Endodermal cell (in vitro differentiated cells): ENCODE data around the gene MNT. TPM values are rescaled to one million over a fixed set of nuclear protein-coding genes. Genes with fewer than 3 reads are reported as not detected.
A peak's percentile ranks its signal among the peaks of the same experiment; 100 is the strongest.

Experiments used
- DNase-seq: peaks from one replicate; pipeline ENCODE4 v3.0.0-alpha.2; 2017
- H3K27ac ChIP-seq: 2 replicates; pipeline ENCODE4 v1.5.1; 2013; ENCODE audit warnings: mild to moderate bottlenecking, low read depth, low read length, moderate library complexity
- H3K27me3 ChIP-seq: 2 replicates; pipeline ENCODE4 v1.6.1; 2013; ENCODE audit warnings: mild to moderate bottlenecking, low read length, moderate library complexity; ENCODE audit not compliant: insufficient read depth, control insufficient read depth, poor library complexity, severe bottlenecking
- H3K36me3 ChIP-seq: 2 replicates; pipeline ENCODE4 v1.7.0; 2013; ENCODE audit warnings: mild to moderate bottlenecking, low read length, moderate library complexity; ENCODE audit not compliant: control insufficient read depth, insufficient read depth
- H3K4me1 ChIP-seq: one replicate; pipeline ENCODE4 v1.7.0; 2013; ENCODE audit warnings: low read length; ENCODE audit not compliant: control insufficient read depth, insufficient read depth
- H3K4me3 ChIP-seq: 2 replicates; pipeline ENCODE4 v1.5.1; 2013; ENCODE audit warnings: mild to moderate bottlenecking, low read length, moderate library complexity
- H3K9ac ChIP-seq: 2 replicates; pipeline ENCODE4 v1.6.1; 2013; ENCODE audit warnings: mild to moderate bottlenecking, low read length, moderate library complexity; ENCODE audit not compliant: poor library complexity, severe bottlenecking; ENCODE audit errors: extremely low read depth
- H3K9me3 ChIP-seq: 2 replicates; pipeline ENCODE4 v1.6.1; 2013; ENCODE audit warnings: mild to moderate bottlenecking, low read length, moderate library complexity; ENCODE audit not compliant: control insufficient read depth
- H3K27ac Mint-ChIP-seq: 2 replicates; pipeline ENCODE4 v1.8.0; 2020; ENCODE audit warnings: mixed read lengths
- H3K27me3 Mint-ChIP-seq: 2 replicates; pipeline ENCODE4 v1.8.0; 2021; ENCODE audit warnings: mild to moderate bottlenecking, mixed read lengths; ENCODE audit not compliant: insufficient read depth
- H3K36me3 Mint-ChIP-seq: 2 replicates; pipeline ENCODE4 v1.8.0; 2020; ENCODE audit warnings: low read depth, mixed read lengths
- H3K4me1 Mint-ChIP-seq: 2 replicates; pipeline ENCODE4 v1.8.0; 2020; ENCODE audit warnings: mixed read lengths
- H3K4me3 Mint-ChIP-seq: 2 replicates; pipeline ENCODE4 v1.8.0; 2020; ENCODE audit warnings: mild to moderate bottlenecking, moderate library complexity, mixed read lengths
- H3K9me3 Mint-ChIP-seq: 2 replicates; pipeline ENCODE4 v1.8.0; 2020; ENCODE audit warnings: mild to moderate bottlenecking, mixed read lengths
- CTCF ChIP-seq: fragments of 200-600 bp; sonication (generic); conservative IDR thresholded peaks from 2 replicates; pipeline ENCODE4 v1.5.0; 2021; ENCODE audit warnings: antibody characterized with exemption, mild to moderate bottlenecking
- WGBS, 2 experiments: methylation state at CpG; one replicate each; pipeline versions ENCODE4 v1.1.5 to v1.1.7; 2013; ENCODE audit warnings: missing lambda C conversion rate in 2 of 2, mixed read lengths in 1 of 2; ENCODE audit not compliant: insufficient coverage in 1 of 2, insufficient read length in 1 of 2; 5-methylcytosine and 5-hydroxymethylcytosine counted together
- total RNA-seq, 2 donors: library from RNA; stranded (reverse); fragmentation: NEBNext Ultra II Directional in 1 of 2; extraction: Animal tissue kit (Norgen Biotek cat#: 25700) in 1 of 2; gene quantifications; 2 replicates in 1 of 2; 3 replicates in 1 of 2; pipeline ENCODE4 v1.2.1, GENCODE V29; 2021

The MNT gene
- total RNA-seq, 2 donors from 2014 or later, result 25.3 to 30.2 TPM

DNA sequence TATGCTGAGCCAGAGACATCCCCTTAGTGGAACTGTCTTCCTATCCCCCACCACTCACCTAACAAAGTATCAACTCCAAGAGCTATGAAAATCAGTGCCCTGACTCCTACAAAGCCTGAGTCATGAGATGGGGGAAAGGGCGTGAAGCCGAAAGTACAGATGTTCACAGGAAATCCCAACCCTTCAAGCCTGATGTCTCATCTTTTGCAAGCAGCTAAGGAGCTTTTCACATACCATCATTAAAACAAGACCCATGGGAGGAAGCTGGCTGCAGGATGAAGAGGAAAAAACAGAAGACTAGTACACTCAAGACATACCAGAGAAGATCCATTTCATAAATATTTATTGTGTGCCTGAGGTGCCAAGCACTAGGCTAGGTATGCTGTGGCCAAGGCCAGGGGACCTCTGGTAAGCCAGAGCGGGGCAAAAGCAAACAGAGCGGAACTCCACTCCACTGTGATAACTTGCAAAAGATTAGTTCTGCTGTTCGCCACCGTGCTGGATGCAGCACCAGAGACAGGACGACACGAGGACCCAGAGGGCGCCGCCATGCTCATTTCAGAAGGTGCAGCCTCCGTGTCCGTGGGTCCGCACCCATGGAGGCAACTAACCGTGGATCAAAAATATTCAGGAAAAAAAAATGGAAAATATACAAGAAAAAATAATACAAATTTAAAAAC lies 4.5 kb upstream of the MNT start:
- DNase-seq, result peak; percentile 46
- Histone ChIP-seq H3K27ac (no peak overlapping the region), H3K4me1 (peaks cover 4% of the 10 kb centered on the region), H3K9me3 (no peaks in the 10 kb centered on the region), H3K27me3 (no peaks in the 10 kb centered on the region), H3K36me3 (peaks cover under 1% of the 10 kb centered on the region), H3K9ac (no peak overlapping the region), H3K4me3 (no peak overlapping the region)
- H3K36me3 Mint-ChIP-seq, result peaks cover 3% of the 10 kb centered on the region
- WGBS, 2 experiments, result 79 to 89% methylated on average over 6 to 13 of the region's 14 CpGs
- no peak for TF ChIP-seq CTCF
- no peaks in the 10 kb centered on the region for H3K4me1 Mint-ChIP-seq
- H3K27me3 Mint-ChIP-seq, result no peaks in the 10 kb centered on the region
- no peak overlapping the region for H3K4me3 Mint-ChIP-seq
- H3K9me3 Mint-ChIP-seq, result no peaks in the 10 kb centered on the region
- no peak overlapping the region for H3K27ac Mint-ChIP-seq

- no peak for TF ChIP-seq CTCF
- Mint-ChIP-seq H3K27ac (no peak overlapping the region), H3K9me3 (no peaks in the 10 kb centered on the region), H3K27me3 (no peaks in the 10 kb centered on the region), H3K4me1 (peaks cover 7% of the 10 kb centered on the region), H3K4me3 (no peak overlapping the region), H3K36me3 (peaks cover 2% of the 10 kb centered on the region)
- peak; percentile 48 for DNase-seq
- Histone ChIP-seq H3K4me1 (peaks cover 4% of the 10 kb centered on the region), H3K9ac (no peak overlapping the region), H3K36me3 (no peaks in the 10 kb centered on the region), H3K27ac (no peak overlapping the region), H3K9me3 (no peaks in the 10 kb centered on the region), H3K4me3 (no peak overlapping the region), H3K27me3 (no peaks in the 10 kb centered on the region)
- WGBS, 2 experiments, result 94 to 95% methylated on average over 4 of the region's 4 CpGs
Measured at GRCh38 chr17:2403044-2403443, 2.2 kb upstream of the MNT start.

GRCh38 chr17:2402544-2402943 lies 1.7 kb upstream of the MNT start:
- DNase-seq, result no peak
- H3K27me3 ChIP-seq, result no peaks in the 10 kb centered on the region
- peaks cover 4% of the 10 kb centered on the region for H3K4me1 ChIP-seq
- Mint-ChIP-seq H3K27me3 (no peaks in the 10 kb centered on the region), H3K9me3 (no peaks in the 10 kb centered on the region), H3K27ac (peak overlapping the region; percentile 82), H3K36me3 (peaks cover 2% of the 10 kb centered on the region), H3K4me3 (peak overlapping the region; percentile 86), H3K4me1 (peaks cover 12% of the 10 kb centered on the region)
- H3K9ac ChIP-seq, result peak overlapping the region; percentile 42
- H3K36me3 ChIP-seq, result no peaks in the 10 kb centered on the region
- WGBS, 2 experiments, result 44 to 51% methylated on average over 13 to 15 of the region's 15 CpGs
- TF ChIP-seq CTCF, result no peak
- no peaks in the 10 kb centered on the region for H3K9me3 ChIP-seq
- H3K4me3 ChIP-seq, result peak overlapping the region; percentile 80
- H3K27ac ChIP-seq, result no peak overlapping the region
